Esophagus muscularis mucosa (tissue), 3 donors: Measurements from ENCODE around the gene EMC8.

ENCODE experiments used
- CTCF ChIP-seq, 3 experiments: fragments of 200-600 bp in 2 of 3; fragments of 450-650 bp in 1 of 3; sonication (generic) in 2 of 3; IDR thresholded peaks; one replicate each; pipeline ENCODE4 v1.5.1; 2017 to 2019; ENCODE audit warnings: antibody characterized with exemption in 3 of 3, mild to moderate bottlenecking in 2 of 3, moderate library complexity in 1 of 3
- POLR2AphosphoS5 ChIP-seq, 2 donors: sonication (generic); formaldehyde crosslinking; IDR thresholded peaks; one replicate each; pipeline ENCODE4 v1.6.1; 2017; ENCODE audit warnings: antibody characterized with exemption in 2 of 2

- TF ChIP-seq CTCF (IDR thresholded peaks at IDR 0.05): no peak
- TF ChIP-seq POLR2AphosphoS5 (IDR thresholded peaks at IDR 0.05): no peak
Observed at GRCh38 chr16:85753559-85753958, 45.8 kb downstream of the EMC8 start.
